ENCODE measurements around the gene TIMP2. TPM values are rescaled to one million over a fixed set of nuclear protein-coding genes. Genes with fewer than 3 reads are reported as not detected.

The TIMP2 gene
- total and polyA plus RNA-seq, 2 donors (not counting 3 experiments of a cell fraction or from before 2014, with no cell fraction given) = 138 to 318 TPM

DNA sequence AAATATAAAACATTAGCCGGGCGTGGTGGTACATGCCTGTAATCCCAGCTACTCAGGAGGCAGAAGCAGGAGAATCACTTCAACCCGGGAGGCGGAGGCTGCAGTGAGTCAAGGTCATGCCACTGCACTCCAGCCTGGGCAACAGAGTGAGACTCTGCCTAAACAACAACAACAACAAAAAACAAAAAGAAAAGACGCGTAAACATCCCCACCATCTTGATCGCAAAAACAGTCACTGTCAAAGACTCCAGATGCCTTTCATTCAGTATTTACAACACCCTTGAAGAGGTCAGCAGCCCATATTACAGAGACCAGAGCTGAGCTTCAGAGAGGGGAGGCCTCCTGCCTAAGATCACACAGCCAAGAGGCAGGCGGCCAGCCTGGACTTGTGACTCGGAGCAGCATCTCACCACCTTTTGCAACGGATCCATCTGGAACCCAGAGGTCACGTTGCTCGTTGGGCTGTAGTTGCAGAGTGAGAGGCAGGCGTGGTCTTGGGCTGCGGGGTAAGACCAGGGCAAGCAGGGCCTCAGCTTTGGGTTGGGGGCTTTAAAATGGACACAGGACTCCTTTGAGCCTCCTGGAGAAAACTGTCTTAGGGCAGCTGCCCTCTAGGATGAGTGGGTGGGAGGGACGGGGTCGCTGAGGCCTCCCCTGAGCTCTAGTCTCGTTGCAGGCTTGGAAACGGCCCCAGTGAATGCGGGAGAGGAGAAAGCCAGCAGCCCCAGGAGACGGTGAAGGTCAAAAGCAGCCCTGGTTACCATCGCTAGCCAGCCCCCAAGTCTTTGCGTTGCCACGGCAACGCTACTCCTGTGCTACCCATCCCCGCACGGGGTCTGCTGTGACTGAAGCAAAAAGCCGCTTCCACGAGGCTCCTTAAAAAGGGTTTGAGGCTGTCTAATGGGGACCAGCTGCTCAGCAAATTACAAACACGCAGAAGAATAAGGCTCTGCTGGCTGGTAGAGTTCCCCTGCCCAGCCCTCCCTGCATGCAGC, 28.5 kb upstream of the TIMP2 start:
- no peak overlapping the region for H3K4me2 ChIP-seq (ENCODE audit: insufficient read depth, low read length)
- BruUV-seq (replicated peaks) = no TSS peak
- no peaks in the 10 kb centered on the region for H3K27me3 ChIP-seq (ENCODE audit: control insufficient read depth in 2 of 2, insufficient read depth in 2 of 2, low read length in 2 of 2)
- H3K36me3 ChIP-seq (ENCODE audit: control insufficient read depth in 2 of 2, extremely low read depth in 1 of 2, insufficient read depth in 2 of 2, low read length in 2 of 2) = no peaks in the 10 kb centered on the region
- ChIA-PET POLR2A (no interaction called here), CTCF (interaction anchor here (0.9 to 3.2 kb wide), 4 partner anchors 11 to 88 kb away, joined by 3 to 12 read pairs (median 5); no protein-coding TSS in a partner anchor)
- DNase-seq (ENCODE audit: low read depth, low spot score) (no peak), FAIRE-seq (no peak)
- no peak overlapping the region for H3K27ac ChIP-seq (ENCODE audit: insufficient read depth, low read depth, low read length)
- no peaks in the 10 kb centered on the region for H3K4me1 ChIP-seq (ENCODE audit: control insufficient read depth, extremely low read depth, insufficient read depth, low read length)
- no peaks in the 10 kb centered on the region for H3K9me3 ChIP-seq (replicated peaks; ENCODE audit: control insufficient read depth, insufficient read depth, low read length)
- TF ChIP-seq, protein P1, sequence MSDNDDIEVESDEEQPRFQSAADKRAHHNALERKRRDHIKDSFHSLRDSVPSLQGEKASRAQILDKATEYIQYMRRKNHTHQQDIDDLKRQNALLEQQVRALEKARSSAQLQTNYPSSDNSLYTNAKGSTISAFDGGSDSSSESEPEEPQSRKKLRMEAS (IDR thresholded peaks at IDR 0.05; ENCODE audit: insufficient read depth, insufficient read length) = no peak
- H3K4me3 ChIP-seq (replicated peaks in 1 of 3; ENCODE audit: insufficient read depth in 1 of 3, low read depth in 1 of 3, low read length in 3 of 3) = no peak overlapping the region
- H3K9me1 ChIP-seq (replicated peaks; ENCODE audit: control insufficient read depth, extremely low read depth, insufficient read depth, low read length) = no peaks in the 10 kb centered on the region
- intact Hi-C loops (cut with micrococcal nuclease) = no loop called here
- no peaks in the 10 kb centered on the region for H3K79me2 ChIP-seq (ENCODE audit: control insufficient read depth, insufficient read depth, low read length)
- no peaks in the 10 kb centered on the region for H4K20me1 ChIP-seq (replicated peaks; ENCODE audit: control insufficient read depth, extremely low read depth, insufficient read depth, low read length)
- no peak overlapping the region for H2AFZ ChIP-seq (ENCODE audit: low read depth, low read length)
- dilution Hi-C loops (cut with MboI; ENCODE audit: extremely low pct_ligation_motif_present, low sequenced_read_pairs) = no loop called here
- no peak overlapping the region for H3K9ac ChIP-seq (replicated peaks; ENCODE audit: extremely low read depth, insufficient read depth, low read length)

DNA sequence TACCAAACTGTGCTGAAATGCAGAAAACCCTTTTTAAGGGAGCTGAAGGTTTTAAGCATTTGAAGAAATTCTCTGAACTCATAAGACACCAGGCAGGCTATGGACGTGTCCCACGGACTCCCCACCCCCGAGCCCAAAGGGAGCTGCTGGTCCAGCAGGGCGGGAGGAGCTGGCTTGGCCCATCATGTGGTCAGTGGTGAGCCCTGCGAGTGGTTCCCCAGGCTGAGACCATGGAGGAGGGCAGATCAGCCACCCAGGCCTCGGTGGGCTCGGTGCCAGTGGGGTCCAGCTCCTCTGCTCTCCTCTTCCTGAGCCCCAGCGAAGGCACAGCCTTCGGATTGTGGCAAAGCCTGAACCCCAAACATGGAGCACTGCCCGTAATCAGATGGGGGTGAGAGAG, 27.5 kb upstream of the TIMP2 start:
- no peak overlapping the region for H3K4me3 ChIP-seq (replicated peaks in 1 of 3; ENCODE audit: insufficient read depth in 1 of 3, low read depth in 1 of 3, low read length in 3 of 3)
- intact Hi-C loops (cut with micrococcal nuclease) = no loop called here
- no peak overlapping the region for H3K9ac ChIP-seq (replicated peaks; ENCODE audit: extremely low read depth, insufficient read depth, low read length)
- H3K4me1 ChIP-seq (ENCODE audit: control insufficient read depth, extremely low read depth, insufficient read depth, low read length) = no peaks in the 10 kb centered on the region
- TF ChIP-seq JUN (IDR thresholded peaks at IDR 0.05; ENCODE audit: borderline replicate concordance, insufficient read depth, insufficient read length, low read depth) (no peak), FOS (IDR thresholded peaks at IDR 0.05; ENCODE audit: borderline replicate concordance, insufficient read depth, low read length) (no peak), EZH2 (IDR thresholded peaks at IDR 0.05; ENCODE audit: borderline replicate concordance, low read depth, low read length, severe bottlenecking) (no peak), MYC (IDR thresholded peaks at IDR 0.05; ENCODE audit: low read depth, low read length) (no peak), GATA2 (IDR thresholded peaks at IDR 0.05; ENCODE audit: insufficient read depth, insufficient read length, low read depth, low read length) (no peak), POLR2A (IDR thresholded peaks at IDR 0.05; ENCODE audit: low read depth, low read length) (no peak), POLR2AphosphoS5 (IDR thresholded peaks at IDR 0.05; ENCODE audit: insufficient read depth, low read depth, low read length) (no peak)
- TF ChIP-seq, protein P2, sequence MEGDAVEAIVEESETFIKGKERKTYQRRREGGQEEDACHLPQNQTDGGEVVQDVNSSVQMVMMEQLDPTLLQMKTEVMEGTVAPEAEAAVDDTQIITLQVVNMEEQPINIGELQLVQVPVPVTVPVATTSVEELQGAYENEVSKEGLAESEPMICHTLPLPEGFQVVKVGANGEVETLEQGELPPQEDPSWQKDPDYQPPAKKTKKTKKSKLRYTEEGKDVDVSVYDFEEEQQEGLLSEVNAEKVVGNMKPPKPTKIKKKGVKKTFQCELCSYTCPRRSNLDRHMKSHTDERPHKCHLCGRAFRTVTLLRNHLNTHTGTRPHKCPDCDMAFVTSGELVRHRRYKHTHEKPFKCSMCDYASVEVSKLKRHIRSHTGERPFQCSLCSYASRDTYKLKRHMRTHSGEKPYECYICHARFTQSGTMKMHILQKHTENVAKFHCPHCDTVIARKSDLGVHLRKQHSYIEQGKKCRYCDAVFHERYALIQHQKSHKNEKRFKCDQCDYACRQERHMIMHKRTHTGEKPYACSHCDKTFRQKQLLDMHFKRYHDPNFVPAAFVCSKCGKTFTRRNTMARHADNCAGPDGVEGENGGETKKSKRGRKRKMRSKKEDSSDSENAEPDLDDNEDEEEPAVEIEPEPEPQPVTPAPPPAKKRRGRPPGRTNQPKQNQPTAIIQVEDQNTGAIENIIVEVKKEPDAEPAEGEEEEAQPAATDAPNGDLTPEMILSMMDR (IDR thresholded peaks at IDR 0.05; ENCODE audit: extremely low read depth in 1 of 2, insufficient read depth in 1 of 2, low read depth in 1 of 2, low read length in 2 of 2) = no peak
- TF ChIP-seq, protein P1 (IDR thresholded peaks at IDR 0.05; ENCODE audit: insufficient read depth, insufficient read length) = no peak
- no peak overlapping the region for H3K27ac ChIP-seq (ENCODE audit: insufficient read depth, low read depth, low read length)
- no peaks in the 10 kb centered on the region for H3K36me3 ChIP-seq (ENCODE audit: control insufficient read depth in 2 of 2, extremely low read depth in 1 of 2, insufficient read depth in 2 of 2, low read length in 2 of 2)
- H3K4me2 ChIP-seq (ENCODE audit: insufficient read depth, low read length) = no peak overlapping the region
- H3K9me1 ChIP-seq (replicated peaks; ENCODE audit: control insufficient read depth, extremely low read depth, insufficient read depth, low read length) = no peaks in the 10 kb centered on the region
- ChIA-PET CTCF (interaction anchor here (0.9 to 3.2 kb wide), 5 partner anchors 10 to 87 kb away, joined by 3 to 12 read pairs (median 5); no protein-coding TSS in a partner anchor), POLR2A (no interaction called here)
- BruUV-seq (replicated peaks) = no TSS peak
- H3K27me3 ChIP-seq (ENCODE audit: control insufficient read depth in 2 of 2, insufficient read depth in 2 of 2, low read length in 2 of 2) = no peaks in the 10 kb centered on the region
- no peak overlapping the region for H2AFZ ChIP-seq (ENCODE audit: low read depth, low read length)
- no peaks in the 10 kb centered on the region for H4K20me1 ChIP-seq (replicated peaks; ENCODE audit: control insufficient read depth, extremely low read depth, insufficient read depth, low read length)
- no peaks in the 10 kb centered on the region for H3K9me3 ChIP-seq (replicated peaks; ENCODE audit: control insufficient read depth, insufficient read depth, low read length)
- H3K79me2 ChIP-seq (ENCODE audit: control insufficient read depth, insufficient read depth, low read length) = no peaks in the 10 kb centered on the region
- DNase-seq (ENCODE audit: low read depth, low spot score) (no peak), FAIRE-seq (no peak)
- dilution Hi-C loops (cut with MboI; ENCODE audit: extremely low pct_ligation_motif_present, low sequenced_read_pairs) = no loop called here
